Neural progenitor cell (in vitro differentiated cells): ENCODE results near the gene SLC25A51. TPM values are rescaled to one million over a fixed set of nuclear protein-coding genes. Genes with fewer than 3 reads are reported as not detected.
"Not testable (repeated sequence)": the region's sequence is repeated elsewhere in the genome, so short reads cannot be mapped to it uniquely, and the experiment has no call there.

Source experiments
- DNase-seq: peaks from one replicate; pipeline ENCODE4 v3.0.0-alpha.2; 2016; ENCODE audit warnings: low spot score
- H2AFZ ChIP-seq: fragments of 200-600 bp; sonication (generic); replicated peaks from 2 replicates; pipeline ENCODE4 v1.6.1; 2016; ENCODE audit warnings: antibody characterized with exemption
- H3F3A ChIP-seq: fragments of 200-600 bp; sonication (generic); 2 replicates; pipeline ENCODE4 v1.6.1; 2016; ENCODE audit warnings: antibody characterized with exemption, low read depth
- H3K27ac ChIP-seq: fragments of 200-600 bp; sonication (generic); 2 replicates; pipeline ENCODE4 v1.5.1; 2016; ENCODE audit warnings: mild to moderate bottlenecking
- H3K27me3 ChIP-seq: fragments of 200-600 bp; sonication (generic); 2 replicates; pipeline ENCODE4 v1.6.1; 2016; ENCODE audit warnings: mild to moderate bottlenecking, moderate library complexity
- H3K36me3 ChIP-seq: fragments of 200-600 bp; sonication (generic); 2 replicates; pipeline ENCODE4 v1.5.1; 2016
- H3K4me1 ChIP-seq: fragments of 200-600 bp; sonication (generic); 2 replicates; pipeline ENCODE4 v1.6.1; 2016; ENCODE audit warnings: mixed run types
- H3K4me2 ChIP-seq: fragments of 200-600 bp; sonication (generic); 2 replicates; pipeline ENCODE4 v1.6.1; 2016
- H3K4me3 ChIP-seq: fragments of 200-600 bp; sonication (generic); 2 replicates; pipeline ENCODE4 v1.5.1; 2016
- H3K79me2 ChIP-seq: fragments of 200-600 bp; sonication (generic); 2 replicates; pipeline ENCODE4 v1.6.1; 2016; ENCODE audit warnings: low read depth
- H3K9ac ChIP-seq: fragments of 200-600 bp; sonication (generic); 2 replicates; pipeline ENCODE4 v1.6.1; 2016
- H3K9me3 ChIP-seq: fragments of 200-600 bp; sonication (generic); 2 replicates; pipeline ENCODE4 v1.5.1; 2016; ENCODE audit warnings: low read depth
- H4K20me1 ChIP-seq: fragments of 200-600 bp; sonication (generic); 2 replicates; pipeline ENCODE4 v1.6.1; 2016; ENCODE audit warnings: low read depth
- H3K27ac Mint-ChIP-seq: 3 replicates; pipeline ENCODE4 v1.8.0; 2021; ENCODE audit warnings: mixed read lengths
- H3K27me3 Mint-ChIP-seq: 2 replicates; pipeline ENCODE4 v1.8.0; 2022; ENCODE audit warnings: low read depth, mild to moderate bottlenecking, inconsistent platforms, moderate library complexity, mixed read lengths; ENCODE audit not compliant: insufficient read depth
- H3K36me3 Mint-ChIP-seq: 3 replicates; pipeline ENCODE4 v1.8.0; 2021; ENCODE audit warnings: mixed read lengths
- H3K4me1 Mint-ChIP-seq: 3 replicates; pipeline ENCODE4 v1.8.0; 2021; ENCODE audit warnings: mixed read lengths
- H3K4me3 Mint-ChIP-seq: 3 replicates; pipeline ENCODE4 v1.8.0; 2021; ENCODE audit warnings: mild to moderate bottlenecking, moderate library complexity, mixed read lengths
- H3K9me3 Mint-ChIP-seq: 3 replicates; pipeline ENCODE4 v1.8.0; 2020; ENCODE audit warnings: mixed read lengths
- CTCF ChIP-seq: fragments of 200-600 bp; sonication (generic); IDR thresholded peaks from 2 replicates; pipeline ENCODE4 v1.5.1; 2017; ENCODE audit warnings: antibody characterized with exemption, mild to moderate bottlenecking
- EZH2 ChIP-seq: fragments of 200-600 bp; sonication (generic); IDR thresholded peaks from 2 replicates; pipeline ENCODE4 v1.6.1; 2017; ENCODE audit warnings: antibody characterized with exemption, mild to moderate bottlenecking, moderate library complexity
- EZH2phosphoT487 ChIP-seq: fragments of 200-600 bp; sonication (generic); IDR thresholded peaks from 2 replicates; pipeline ENCODE4 v1.6.1; 2017; ENCODE audit warnings: antibody characterized with exemption
- total RNA-seq: library from RNA; depleted of rRNA; stranded (reverse); fragments of >200 nt; gene quantifications from 2 replicates; pipeline ENCODE4 v1.2.3, GENCODE V29; 2015; ENCODE audit warnings: low replicate concordance

Gene SLC25A51
- total RNA-seq, 1 donor from 2014 or later, result 24.6 TPM

- no peaks in the 10 kb centered on the region for H4K20me1 ChIP-seq
- H2AFZ ChIP-seq, result no peak overlapping the region
- H3K4me3 ChIP-seq, result no peak overlapping the region
- H3K9ac ChIP-seq, result no peak overlapping the region
- no peaks in the 10 kb centered on the region for H3K27me3 ChIP-seq
- H3K36me3 Mint-ChIP-seq, result peaks cover 3% of the 10 kb centered on the region
- H3K4me1 Mint-ChIP-seq, result peaks cover 11% of the 10 kb centered on the region
- DNase-seq, result peak; percentile 94
- no peaks in the 10 kb centered on the region for H3K9me3 Mint-ChIP-seq
- peak; percentile 98 for TF ChIP-seq CTCF
- TF ChIP-seq EZH2phosphoT487, result no peak
- TF ChIP-seq EZH2, result no peak
- H3K27me3 Mint-ChIP-seq, result peaks cover 2% of the 10 kb centered on the region
- no peaks in the 10 kb centered on the region for H3F3A ChIP-seq
- H3K4me3 Mint-ChIP-seq, result no peak overlapping the region
- no peaks in the 10 kb centered on the region for H3K4me1 ChIP-seq
- no peaks in the 10 kb centered on the region for H3K79me2 ChIP-seq
- H3K36me3 ChIP-seq, result no peaks in the 10 kb centered on the region
- H3K9me3 ChIP-seq, result no peaks in the 10 kb centered on the region
- no peak overlapping the region for H3K4me2 ChIP-seq
- H3K27ac Mint-ChIP-seq, result no peak overlapping the region
- no peak overlapping the region for H3K27ac ChIP-seq
Observed at GRCh38 chr9:37913480-37914153, 9.7 kb upstream of the SLC25A51 start.

DNA sequence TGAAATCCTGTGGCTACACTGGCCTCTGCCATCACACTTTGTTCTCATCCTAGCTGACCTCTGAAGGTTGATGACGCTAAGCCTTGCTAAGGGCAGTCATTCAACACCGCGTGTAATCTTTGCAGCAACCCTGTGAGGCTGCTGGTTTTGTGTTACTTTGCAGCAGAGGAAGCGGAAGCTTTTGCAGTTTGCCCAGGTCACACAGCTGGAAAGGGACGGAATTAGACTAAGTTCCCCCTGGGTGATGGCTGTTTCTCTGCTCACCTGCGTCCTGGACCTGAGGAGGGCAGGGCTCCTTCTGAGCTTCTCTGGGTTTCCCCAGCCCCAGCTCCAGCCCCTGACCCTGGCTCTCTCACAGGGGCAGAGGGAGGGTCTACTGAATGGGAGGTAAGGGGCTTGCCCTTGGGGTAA, 7.3 kb upstream of the SLC25A51 start:
- peaks cover 3% of the 10 kb centered on the region for H3K27me3 Mint-ChIP-seq
- Histone ChIP-seq H3K4me3 (no peak overlapping the region), H3K4me1 (no peaks in the 10 kb centered on the region), H4K20me1 (no peaks in the 10 kb centered on the region), H2AFZ (peak overlapping the region; percentile 76), H3K27me3 (no peaks in the 10 kb centered on the region), H3K9ac (no peak overlapping the region), H3K9me3 (no peaks in the 10 kb centered on the region), H3K79me2 (no peaks in the 10 kb centered on the region), H3F3A (no peaks in the 10 kb centered on the region), H3K36me3 (no peaks in the 10 kb centered on the region), H3K4me2 (no peak overlapping the region), H3K27ac (no peak overlapping the region)
- TF ChIP-seq EZH2 (no peak), EZH2phosphoT487 (no peak), CTCF (no peak)
- no peak overlapping the region for H3K27ac Mint-ChIP-seq
- no peak for DNase-seq
- H3K36me3 Mint-ChIP-seq, result no peaks in the 10 kb centered on the region
- no peaks in the 10 kb centered on the region for H3K9me3 Mint-ChIP-seq
- peaks cover 5% of the 10 kb centered on the region for H3K4me1 Mint-ChIP-seq
- no peak overlapping the region for H3K4me3 Mint-ChIP-seq

DNA sequence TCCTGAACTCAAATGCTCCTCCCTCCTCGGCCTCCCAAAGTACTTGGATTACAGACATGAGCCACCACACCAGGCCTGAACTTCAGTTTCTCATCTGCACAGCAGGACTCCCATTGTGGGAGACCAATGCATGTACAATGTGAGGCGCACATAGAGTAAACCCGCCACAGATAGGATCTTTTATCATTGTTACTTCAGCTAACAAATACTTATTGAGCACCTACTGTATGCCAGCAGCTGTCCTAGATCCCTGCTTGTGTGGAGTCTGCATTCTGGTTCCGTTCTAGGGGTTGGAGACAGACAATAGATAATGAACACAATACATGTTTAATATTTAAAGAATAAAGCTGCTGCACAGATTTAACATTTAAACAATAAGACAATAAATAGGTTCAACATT, 6.3 kb upstream of the SLC25A51 start:
- Histone ChIP-seq H3K4me2 (no peak overlapping the region), H3F3A (no peaks in the 10 kb centered on the region), H3K4me3 (no peak overlapping the region), H4K20me1 (no peaks in the 10 kb centered on the region), H3K79me2 (no peaks in the 10 kb centered on the region), H3K36me3 (no peaks in the 10 kb centered on the region), H3K27ac (no peak overlapping the region), H3K27me3 (peaks cover 2% of the 10 kb centered on the region), H3K9ac (no peak overlapping the region), H3K4me1 (no peaks in the 10 kb centered on the region), H2AFZ (no peak overlapping the region), H3K9me3 (no peaks in the 10 kb centered on the region)
- H3K4me1 Mint-ChIP-seq, result peaks cover 5% of the 10 kb centered on the region
- no peaks in the 10 kb centered on the region for H3K36me3 Mint-ChIP-seq
- TF ChIP-seq CTCF (no peak), EZH2 (no peak), EZH2phosphoT487 (no peak)
- no peak overlapping the region for H3K4me3 Mint-ChIP-seq
- no peak for DNase-seq
- no peaks in the 10 kb centered on the region for H3K9me3 Mint-ChIP-seq
- no peak overlapping the region for H3K27ac Mint-ChIP-seq
- peaks cover 3% of the 10 kb centered on the region for H3K27me3 Mint-ChIP-seq

GRCh38 chr9:37909836-37910235, 5.9 kb upstream of the SLC25A51 start:
- H3K27ac Mint-ChIP-seq, H3K9ac ChIP-seq, H2AFZ ChIP-seq, H3K27ac ChIP-seq, H3K79me2 ChIP-seq, H3K36me3 Mint-ChIP-seq, H3K27me3 Mint-ChIP-seq, H3K4me3 Mint-ChIP-seq, H3K36me3 ChIP-seq, H3K4me3 ChIP-seq, H3K4me1 Mint-ChIP-seq, DNase-seq, H3F3A ChIP-seq, H3K27me3 ChIP-seq, H4K20me1 ChIP-seq, H3K4me2 ChIP-seq, H3K9me3 ChIP-seq, H3K4me1 ChIP-seq, H3K9me3 Mint-ChIP-seq: not testable (repeated sequence)
